Caki2 (cell line): ENCODE data around the gene C6orf136. TPM values are rescaled to one million over a fixed set of nuclear protein-coding genes. Genes with fewer than 3 reads are reported as not detected.
"Not testable (repeated sequence)": the region's sequence is repeated elsewhere in the genome, so short reads cannot be mapped to it uniquely, and the experiment has no call there.

Experiments used
- DNase-seq: peaks from one replicate; pipeline ENCODE4 v3.0.0-alpha.2; 2015; ENCODE audit warnings: low read depth
- in situ Hi-C: cut with HindIII; loops from 2 replicates; pipeline ENCODE4 v1.10.0; 2016; ENCODE audit warnings: low sequenced_read_pairs, low pct_unique_long_range_greater_than_20kb, mixed read lengths
- total RNA-seq: library from RNA; depleted of rRNA; stranded (reverse); fragments of >200 nt; shearing (Covaris generic); gene quantifications from 2 replicates; pipeline ENCODE4 v1.2.3, GENCODE V29; 2014; ENCODE audit warnings: low replicate concordance; rRNA removed

C6orf136 gene
- 2.6 TPM in 1 of 2 replicates, not detected in the other for total RNA-seq

- DNase-seq = peak; percentile 78
- in situ Hi-C loops = no loop called here
These were observed at the start of gene C6orf136 for GRCh38 chr6:30646450-30647241. C6orf136 (plus strand) TSS chr6:30647133; CDS start chr6:30647232, 99 bp downstream.

GRCh38 chr6:30597315-30598144 is 49.4 kb upstream of the C6orf136 start:
- in situ Hi-C loops = not testable (repeated sequence)
- DNase-seq = peak; percentile 54

- in situ Hi-C loops = no loop called here
- DNase-seq = no peak
These were observed 47.9 kb upstream of the C6orf136 start for GRCh38 chr6:30598912-30599624.

- DNase-seq = no peak
- in situ Hi-C loops = no loop called here
These were observed 47.2 kb upstream of the C6orf136 start for GRCh38 chr6:30599625-30600324.

- DNase-seq = no peak
- in situ Hi-C loops = no loop called here
These were observed 46.4 kb upstream of the C6orf136 start for GRCh38 chr6:30600451-30600961.

GRCh38 chr6:30601436-30601814 is 45.5 kb upstream of the C6orf136 start:
- no peak for DNase-seq
- in situ Hi-C loops = no loop called here

- no peak for DNase-seq
- in situ Hi-C loops = no loop called here
These were observed 44.9 kb upstream of the C6orf136 start for GRCh38 chr6:30601815-30602641.

GRCh38 chr6:30603961-30604360 is 43.0 kb upstream of the C6orf136 start:
- no peak for DNase-seq
- in situ Hi-C loops = no loop called here

GRCh38 chr6:30610065-30610464 is 36.9 kb upstream of the C6orf136 start:
- in situ Hi-C loops = no loop called here
- no peak for DNase-seq

GRCh38 chr6:30611150-30611855 is 35.6 kb upstream of the C6orf136 start:
- DNase-seq = no peak
- in situ Hi-C loops = no loop called here

GRCh38 chr6:30611856-30612194 is 35.1 kb upstream of the C6orf136 start:
- in situ Hi-C loops = no loop called here
- no peak for DNase-seq

GRCh38 chr6:30612213-30612612 is 34.7 kb upstream of the C6orf136 start:
- no peak for DNase-seq
- in situ Hi-C loops = no loop called here

- DNase-seq = peak; percentile 75
- in situ Hi-C loops = no loop called here
These were observed 34.2 kb upstream of the C6orf136 start for GRCh38 chr6:30612687-30613248.

GRCh38 chr6:30613251-30614043 is 33.5 kb upstream of the C6orf136 start:
- in situ Hi-C loops = no loop called here
- no peak for DNase-seq

- in situ Hi-C loops = no loop called here
- no peak for DNase-seq
These were observed 32.7 kb upstream of the C6orf136 start for GRCh38 chr6:30614044-30614842.
